Smooth muscle cell (in vitro differentiated cells): ENCODE measurements around the gene ZSCAN2. TPM values are rescaled to one million over a fixed set of nuclear protein-coding genes. Genes with fewer than 3 reads are reported as not detected.

Experiments
- DNase-seq: peaks from one replicate; lab custom pipeline; 2025; ENCODE audit not compliant: unreplicated experiment; lab: John Stamatoyannopoulos, UW
- H2AFZ ChIP-seq: fragments of 200-600 bp; sonication (generic); 2 replicates; pipeline ENCODE4 v1.6.0; 2016; ENCODE audit warnings: antibody characterized with exemption, low read depth, mild to moderate bottlenecking
- H3F3A ChIP-seq: fragments of 200-600 bp; sonication (generic); 2 replicates; pipeline ENCODE4 v1.6.0; 2017; ENCODE audit warnings: antibody characterized with exemption, low read depth
- H3K27ac ChIP-seq: fragments of 200-600 bp; sonication (generic); 2 replicates; pipeline ENCODE4 v1.5.1; 2016; ENCODE audit warnings: low read depth, mild to moderate bottlenecking
- H3K27me3 ChIP-seq: fragments of 200-600 bp; sonication (generic); 2 replicates; pipeline ENCODE4 v1.6.1; 2016; ENCODE audit warnings: low read depth, mild to moderate bottlenecking
- H3K36me3 ChIP-seq: fragments of 200-600 bp; sonication (generic); 2 replicates; pipeline ENCODE4 v1.5.1; 2016; ENCODE audit warnings: low read depth
- H3K4me1 ChIP-seq: fragments of 200-600 bp; sonication (generic); 2 replicates; pipeline ENCODE4 v1.5.1; 2016; ENCODE audit warnings: low read depth
- H3K4me2 ChIP-seq: fragments of 200-600 bp; sonication (generic); 2 replicates; pipeline ENCODE4 v1.6.0; 2016; ENCODE audit warnings: mild to moderate bottlenecking
- H3K4me3 ChIP-seq: fragments of 200-600 bp; sonication (generic); 2 replicates; pipeline ENCODE4 v1.5.1; 2016; ENCODE audit warnings: mild to moderate bottlenecking
- H3K79me2 ChIP-seq: fragments of 200-600 bp; sonication (generic); 2 replicates; pipeline ENCODE4 v1.6.0; 2016; ENCODE audit warnings: low read depth, mild to moderate bottlenecking
- H3K9ac ChIP-seq: fragments of 200-600 bp; sonication (generic); 2 replicates; pipeline ENCODE4 v1.6.0; 2016; ENCODE audit warnings: low read depth
- H3K9me3 ChIP-seq: fragments of 200-600 bp; sonication (generic); replicated peaks from 2 replicates; pipeline ENCODE4 v1.5.1; 2016; ENCODE audit warnings: low read depth
- H4K20me1 ChIP-seq: fragments of 200-600 bp; sonication (generic); 2 replicates; pipeline ENCODE4 v1.6.0; 2016; ENCODE audit warnings: low read depth
- CTCF ChIP-seq: fragments of 200-600 bp; sonication (generic); IDR thresholded peaks from 2 replicates; pipeline ENCODE4 v1.5.1; 2017; ENCODE audit warnings: borderline replicate concordance, mild to moderate bottlenecking, antibody characterized with exemption; ENCODE audit not compliant: insufficient read depth, poor library complexity, severe bottlenecking
- WGBS: methylation state at CpG from one replicate; pipeline ENCODE4 v1.1.7; 2016; ENCODE audit warnings: low lambda C conversion rate; 5-methylcytosine and 5-hydroxymethylcytosine counted together
- polyA plus RNA-seq: library from polyadenylated mRNA; unstranded; fragments of >200 nt; fragmentation: Nextera tagmentation; extraction: Ambion mirVana; gene quantifications from 2 replicates; pipeline ENCODE4 v1.2.1, GENCODE V29; 2016
- total RNA-seq: library from RNA; depleted of rRNA; stranded (reverse); fragments of >200 nt; gene quantifications from 2 replicates; pipeline ENCODE4 v1.2.3, GENCODE V29; 2014

ZSCAN2 gene
- total and polyA plus RNA-seq, 2 experiments from 2014 or later, result 6.9 to 15.4 TPM

GRCh38 chr15:84643838-84644237, 43.0 kb downstream of the ZSCAN2 start:
- H3F3A ChIP-seq, result peaks cover 14% of the 10 kb centered on the region
- no peak overlapping the region for H3K4me3 ChIP-seq
- DNase-seq, result no peak
- H4K20me1 ChIP-seq, result peaks cover 11% of the 10 kb centered on the region
- no peak for TF ChIP-seq CTCF
- H3K4me2 ChIP-seq, result no peak overlapping the region
- H3K36me3 ChIP-seq, result peaks cover 11% of the 10 kb centered on the region
- no peaks in the 10 kb centered on the region for H3K9me3 ChIP-seq
- no peaks in the 10 kb centered on the region for H3K79me2 ChIP-seq
- no peak overlapping the region for H3K9ac ChIP-seq
- WGBS, result 97% methylated on average over 6 of the region's 6 CpGs
- no peak overlapping the region for H3K27ac ChIP-seq
- H3K27me3 ChIP-seq, result no peaks in the 10 kb centered on the region
- H3K4me1 ChIP-seq, result no peaks in the 10 kb centered on the region
- no peak overlapping the region for H2AFZ ChIP-seq

- no peaks in the 10 kb centered on the region for H3K9me3 ChIP-seq
- TF ChIP-seq CTCF, result no peak
- no peaks in the 10 kb centered on the region for H3K4me1 ChIP-seq
- no peak for DNase-seq
- H3K4me3 ChIP-seq, result no peak overlapping the region
- H3K36me3 ChIP-seq, result peaks cover 7% of the 10 kb centered on the region
- no peak overlapping the region for H3K9ac ChIP-seq
- no peak overlapping the region for H3K4me2 ChIP-seq
- WGBS, result 92% methylated on average over 10 of the region's 10 CpGs
- peaks cover 14% of the 10 kb centered on the region for H3F3A ChIP-seq
- H3K27ac ChIP-seq, result no peak overlapping the region
- no peaks in the 10 kb centered on the region for H3K27me3 ChIP-seq
- no peak overlapping the region for H2AFZ ChIP-seq
- H3K79me2 ChIP-seq, result peaks cover 3% of the 10 kb centered on the region
- peaks cover 11% of the 10 kb centered on the region for H4K20me1 ChIP-seq
Observed at GRCh38 chr15:84645496-84645895, 44.7 kb downstream of the ZSCAN2 start.

DNA sequence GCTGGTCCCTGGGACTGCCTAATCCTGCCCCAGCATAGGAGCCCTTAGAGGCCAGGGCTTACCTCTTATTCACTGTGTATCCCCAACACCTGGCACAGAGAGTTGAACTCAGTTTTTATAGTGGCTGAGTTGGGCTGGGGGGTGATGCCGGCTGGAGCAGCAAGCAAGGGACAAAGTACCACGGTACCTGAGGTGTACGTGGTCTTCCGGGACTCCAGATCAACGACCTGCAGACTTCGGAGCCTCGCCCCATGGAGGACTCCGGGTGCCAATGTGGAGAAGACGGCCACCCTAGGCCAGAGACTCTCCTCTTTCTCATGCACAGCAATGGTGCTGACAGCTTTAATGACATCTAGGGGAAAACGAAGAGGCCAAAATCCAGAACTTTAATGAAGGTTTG, 45.2 kb downstream of the ZSCAN2 start:
- Histone ChIP-seq H4K20me1 (peaks cover 7% of the 10 kb centered on the region), H3K4me2 (no peak overlapping the region), H3K27me3 (no peaks in the 10 kb centered on the region), H3K27ac (no peak overlapping the region), H3K79me2 (peaks cover 3% of the 10 kb centered on the region), H2AFZ (no peak overlapping the region), H3K36me3 (peaks cover 7% of the 10 kb centered on the region), H3K9me3 (no peaks in the 10 kb centered on the region), H3K4me3 (no peak overlapping the region), H3K4me1 (no peaks in the 10 kb centered on the region), H3F3A (peaks cover 12% of the 10 kb centered on the region), H3K9ac (no peak overlapping the region)
- no peak for TF ChIP-seq CTCF
- 97% methylated on average over 10 of the region's 10 CpGs for WGBS
- DNase-seq, result no peak

- Histone ChIP-seq H3F3A (peaks cover 6% of the 10 kb centered on the region), H2AFZ (no peak overlapping the region), H3K27me3 (no peaks in the 10 kb centered on the region), H3K4me3 (no peak overlapping the region), H3K4me1 (peaks cover 4% of the 10 kb centered on the region), H4K20me1 (peaks cover 5% of the 10 kb centered on the region), H3K4me2 (no peak overlapping the region), H3K36me3 (peaks cover 7% of the 10 kb centered on the region), H3K79me2 (peaks cover 8% of the 10 kb centered on the region), H3K9ac (no peak overlapping the region), H3K27ac (no peak overlapping the region), H3K9me3 (no peaks in the 10 kb centered on the region)
- no peak for DNase-seq
- no peak for TF ChIP-seq CTCF
Observed at GRCh38 chr15:84647726-84648125, 46.9 kb downstream of the ZSCAN2 start.
